ENCODE measurements around the gene MAP1LC3A. TPM values are rescaled to one million over a fixed set of nuclear protein-coding genes. Genes with fewer than 3 reads are reported as not detected.

The MAP1LC3A gene
- total and polyA plus RNA-seq, 2 donors (not counting 3 experiments of a cell fraction or from before 2014, with no cell fraction given) = 32.1 to 39.8 TPM

Small RNAs within 50 kb of the gene (small RNA-seq; reads per million reads assigned to genes)
- gene RF00019 (ENCODE audit: insufficient read depth, insufficient read length, low read depth, low replicate concordance) = not detected

Other genes with a start within 250 kb of the MAP1LC3A start
- 52.2 and 57.4 TPM in 2 replicates for gene ITCH, start 195.4 kb upstream of the MAP1LC3A start, total RNA-seq
- 6.4 and 29.5 TPM in 2 replicates for gene ITCH, start 195.4 kb upstream of the MAP1LC3A start, polyA plus RNA-seq
- 133 and 142 TPM in 2 replicates for gene DYNLRB1, start 42.3 kb upstream of the MAP1LC3A start, total RNA-seq
- gene DYNLRB1, start 42.3 kb upstream of the MAP1LC3A start, polyA plus RNA-seq = 238 and 245 TPM in 2 replicates
- 20.3 and 23.3 TPM in 2 replicates for gene PIGU, start 118.4 kb downstream of the MAP1LC3A start, total RNA-seq
- gene PIGU, start 118.4 kb downstream of the MAP1LC3A start, polyA plus RNA-seq = 81.8 and 82.2 TPM in 2 replicates
- gene TP53INP2, start 145.6 kb downstream of the MAP1LC3A start, total RNA-seq = 30.5 and 36.4 TPM in 2 replicates
- gene TP53INP2, start 145.6 kb downstream of the MAP1LC3A start, polyA plus RNA-seq = 14.5 and 18.3 TPM in 2 replicates

Data from endothelial cell of umbilical vein (primary cell).